Activated T-cell treated with anti-CD3 and anti-CD28 coated beads, Interleukin-2, amount 50 U/mL, for 48 hours (primary cell): ENCODE results near the gene DSC1.
"Not testable (repeated sequence)": the region's sequence is repeated elsewhere in the genome, so short reads cannot be mapped to it uniquely, and the experiment has no call there.

Source experiments
- DNase-seq, 2 experiments: peaks; one replicate each; pipeline ENCODE4 v3.0.0-alpha.2; 2020

The DSC1 gene

GRCh38 chr18:31170335-31170734, 7.7 kb upstream of the DSC1 start:
- no peak for DNase-seq

GRCh38 chr18:31162419-31162793, 250 bp downstream of the DSC1 start:
- no peak for DNase-seq

GRCh38 chr18:31161757-31162418, 768 bp downstream of the DSC1 start:
- DNase-seq = no peak

- DNase-seq = no peak
These were observed 5.6 kb downstream of the DSC1 start for GRCh38 chr18:31156821-31157763.

- no peak for DNase-seq
These were observed 7.2 kb downstream of the DSC1 start for GRCh38 chr18:31155498-31155897.

- no peak for DNase-seq
These were observed 8.5 kb downstream of the DSC1 start for GRCh38 chr18:31154181-31154580.

- DNase-seq = no peak
These were observed 13.3 kb downstream of the DSC1 start for GRCh38 chr18:31149351-31149750.

GRCh38 chr18:31148600-31148999, 14.1 kb downstream of the DSC1 start:
- no peak for DNase-seq

- no peak for DNase-seq
These were observed 15.8 kb downstream of the DSC1 start for GRCh38 chr18:31146809-31147208.

GRCh38 chr18:31143025-31143424, 19.6 kb downstream of the DSC1 start:
- no peak for DNase-seq

- no peak for DNase-seq
These were observed 23.9 kb downstream of the DSC1 start for GRCh38 chr18:31138709-31139108.

- no peak for DNase-seq
These were observed 27.6 kb downstream of the DSC1 start for GRCh38 chr18:31134988-31135529.

- no peak for DNase-seq
These were observed 33.1 kb downstream of the DSC1 start for GRCh38 chr18:31129398-31130115.

- no peak for DNase-seq
These were observed 36.8 kb downstream of the DSC1 start for GRCh38 chr18:31125878-31126277.

- DNase-seq = not testable (repeated sequence)
These were observed 39.5 kb downstream of the DSC1 start for GRCh38 chr18:31123125-31123524.

- DNase-seq = no peak
These were observed 42.1 kb downstream of the DSC1 start for GRCh38 chr18:31120594-31120993.

GRCh38 chr18:31116853-31117595, 45.6 kb downstream of the DSC1 start:
- DNase-seq = no peak

- no peak for DNase-seq
These were observed 49.9 kb downstream of the DSC1 start for GRCh38 chr18:31112804-31113203.

GRCh38 chr18:31105733-31106132, 56.9 kb downstream of the DSC1 start:
- DNase-seq = no peak

GRCh38 chr18:31104444-31104843, 58.2 kb downstream of the DSC1 start:
- DNase-seq = no peak

- DNase-seq = no peak
These were observed 59.2 kb downstream of the DSC1 start for GRCh38 chr18:31103423-31103822.

- no peak for DNase-seq
These were observed 59.7 kb downstream of the DSC1 start for GRCh38 chr18:31102941-31103340.
